Endothelial cell of umbilical vein (primary cell): ENCODE data around the gene ADIPOR2. TPM values are rescaled to one million over a fixed set of nuclear protein-coding genes. Genes with fewer than 3 reads are reported as not detected.

Source experiments
- BruUV-seq: library from RNA; stranded (reverse); fragments of 400-500 nt; replicated peaks from 2 replicates; lab custom pipeline; 2021; lab: Mats Ljungman, UMichigan
- CTCF ChIA-PET: fragments of 300-600, 350-600 bp; sonication (Branson Sonifier 250); formaldehyde crosslinking; loops from one replicate; lab custom pipeline; 2021; ENCODE audit warnings: antibody characterized with exemption, inconsistent platforms; lab: Charles Lee
- POLR2A ChIA-PET: fragments of 300-600, 350-600 bp; sonication (Branson Sonifier 250); formaldehyde crosslinking; loops from one replicate; lab custom pipeline; 2021; ENCODE audit warnings: antibody characterized with exemption, inconsistent platforms; lab: Charles Lee
- DNase-seq: peaks from one replicate; pipeline ENCODE4 v3.0.0-alpha.2; 2011; ENCODE audit warnings: low read depth, low spot score
- FAIRE-seq: peaks from 2 replicates; lab custom pipeline; 2011; peaks lifted over from hg19 to GRCh38; lab: Jason Lieb, UNC
- H2AFZ ChIP-seq: 2 replicates; pipeline ENCODE4 v1.6.0; 2012; ENCODE audit warnings: low read depth, low read length, control low read depth, inconsistent platforms
- H3K27ac ChIP-seq: 2 replicates; pipeline ENCODE4 v1.5.1; 2011; ENCODE audit warnings: low read depth, mild to moderate bottlenecking, control low read depth, low read length, moderate library complexity; ENCODE audit not compliant: insufficient read depth
- H3K27me3 ChIP-seq, 2 experiments: 2 replicates each; pipeline versions ENCODE4 v1.6.0 to v1.6.1; 2011; ENCODE audit warnings: low read length in 2 of 2, mixed read lengths in 1 of 2; ENCODE audit not compliant: control insufficient read depth in 2 of 2, insufficient read depth in 2 of 2
- H3K36me3 ChIP-seq, 2 experiments: 2 replicates in 1 of 2; 3 replicates in 1 of 2; pipeline ENCODE4 v1.5.1; 2011; ENCODE audit warnings: low read length in 2 of 2, mild to moderate bottlenecking in 1 of 2, moderate library complexity in 1 of 2; ENCODE audit not compliant: control insufficient read depth in 2 of 2, insufficient read depth in 2 of 2; ENCODE audit errors: extremely low read depth in 1 of 2
- H3K4me1 ChIP-seq: 3 replicates; pipeline ENCODE4 v1.5.1; 2011; ENCODE audit warnings: mild to moderate bottlenecking, low read length; ENCODE audit not compliant: control insufficient read depth, insufficient read depth; ENCODE audit errors: extremely low read depth
- H3K4me2 ChIP-seq: 2 replicates; pipeline ENCODE4 v1.6.1; 2011; ENCODE audit warnings: low read length, control low read depth, mixed read lengths; ENCODE audit not compliant: insufficient read depth
- H3K4me3 ChIP-seq, 3 experiments: fragments of 200-600 bp in 1 of 3; sonication (generic), shearing (Covaris generic) in 1 of 3; replicated peaks in 1 of 3; 2 replicates each; pipeline ENCODE4 v1.5.1; 2011 to 2016; ENCODE audit warnings: control low read depth in 3 of 3, low read length in 3 of 3, mild to moderate bottlenecking in 2 of 3, inconsistent platforms in 1 of 3, low read depth in 1 of 3, moderate library complexity in 1 of 3; ENCODE audit not compliant: insufficient read depth in 1 of 3
- H3K79me2 ChIP-seq: 2 replicates; pipeline ENCODE4 v1.6.0; 2012; ENCODE audit warnings: low read length, inconsistent platforms; ENCODE audit not compliant: control insufficient read depth, insufficient read depth
- H3K9ac ChIP-seq: replicated peaks from 2 replicates; pipeline ENCODE3; 2011; ENCODE audit warnings: low read length, control low read depth; ENCODE audit not compliant: insufficient read depth; ENCODE audit errors: extremely low read depth
- H3K9me1 ChIP-seq: replicated peaks from 3 replicates; pipeline ENCODE4 v1.6.0; 2011; ENCODE audit warnings: mild to moderate bottlenecking, low read length; ENCODE audit not compliant: control insufficient read depth, insufficient read depth; ENCODE audit errors: extremely low read depth
- H3K9me3 ChIP-seq: replicated peaks from 2 replicates; pipeline ENCODE4 v1.5.1; 2012; ENCODE audit warnings: low read length, inconsistent platforms; ENCODE audit not compliant: control insufficient read depth, insufficient read depth
- H4K20me1 ChIP-seq: replicated peaks from 2 replicates; pipeline ENCODE3; 2011; ENCODE audit warnings: mild to moderate bottlenecking, low read length; ENCODE audit not compliant: control insufficient read depth, insufficient read depth; ENCODE audit errors: extremely low read depth
- CTCF ChIP-seq, 2 donors: IDR thresholded peaks; 1 replicate in 1 of 2; 2 replicates in 1 of 2; pipeline ENCODE4 v1.5.1; 2011; ENCODE audit warnings: low read length in 2 of 2, mild to moderate bottlenecking in 2 of 2, moderate library complexity in 2 of 2, control low read depth in 1 of 2, inconsistent platforms in 1 of 2, low read depth in 1 of 2; ENCODE audit not compliant: insufficient read depth in 1 of 2; ENCODE audit errors: extremely low read depth in 1 of 2
- EZH2 ChIP-seq: IDR thresholded peaks from 2 replicates; pipeline ENCODE4 v1.6.1; 2012; ENCODE audit warnings: borderline replicate concordance, low read depth, mild to moderate bottlenecking, moderate library complexity, low read length, inconsistent platforms; ENCODE audit not compliant: severe bottlenecking
- FOS ChIP-seq: IDR thresholded peaks from 2 replicates; pipeline ENCODE4 v1.6.1; 2011; ENCODE audit warnings: mild to moderate bottlenecking, low read length, moderate library complexity, borderline replicate concordance; ENCODE audit not compliant: insufficient read depth
- GATA2 ChIP-seq: IDR thresholded peaks from 2 replicates; pipeline ENCODE4 v1.7.0; 2011; ENCODE audit warnings: low read depth, mild to moderate bottlenecking, moderate library complexity, mixed read lengths, low read length; ENCODE audit not compliant: insufficient read length, insufficient read depth
- JUN ChIP-seq: IDR thresholded peaks from 2 replicates; pipeline ENCODE4 v1.6.1; 2011; ENCODE audit warnings: borderline replicate concordance, low read depth; ENCODE audit not compliant: insufficient read length, insufficient read depth
- MAX ChIP-seq: IDR thresholded peaks from 2 replicates; pipeline ENCODE4 v1.6.1; 2011; ENCODE audit not compliant: insufficient read depth, insufficient read length
- MYC ChIP-seq: IDR thresholded peaks from one replicate; pipeline ENCODE4 v1.6.1; 2011; ENCODE audit warnings: mild to moderate bottlenecking, low read depth, low read length
- POLR2A ChIP-seq: IDR thresholded peaks from 2 replicates; pipeline ENCODE4 v1.6.1; 2012; ENCODE audit warnings: low read depth, mild to moderate bottlenecking, control low read depth, low read length
- POLR2AphosphoS5 ChIP-seq: IDR thresholded peaks from 2 replicates; pipeline ENCODE4 v1.6.1; 2012; ENCODE audit warnings: low read depth, mild to moderate bottlenecking, control low read depth, low read length, moderate library complexity; ENCODE audit not compliant: insufficient read depth
- dilution Hi-C: fragments of 300-500 bp; cut with MboI; formaldehyde crosslinking; loops from one replicate; pipeline ENCODE4 v1.15.0; 2019; ENCODE audit warnings: low sequenced_read_pairs; ENCODE audit not compliant: extremely low pct_ligation_motif_present
- intact Hi-C: fragments of 100-400 bp; cut with micrococcal nuclease; formaldehyde crosslinking; loops from one replicate; pipeline ENCODE4 v1.10.0; 2022
- polyA plus RNA-seq, 4 experiments: library from polyadenylated mRNA; depleted of rRNA in 3 of 4; stranded (reverse) in 3 of 4; unstranded in 1 of 4; fragments of >200 nt; gene quantifications; 2 replicates each; pipeline versions ENCODE4 v1.2.1 to v1.2.3, GENCODE V29; 2011 to 2012; ENCODE audit warnings: missing spikeins in 1 of 4
- total RNA-seq: library from RNA; stranded (reverse); gene quantifications from 2 replicates; pipeline ENCODE4 v1.2.3, GENCODE V29; 2021

ADIPOR2 gene
- total and polyA plus RNA-seq, 2 donors (not counting 3 experiments of a cell fraction or from before 2014, with no cell fraction given) = 22.5 to 57.3 TPM

GRCh38 chr12:1663440-1664132, 27.3 kb upstream of the ADIPOR2 start:
- DNase-seq = no peak
- intact Hi-C loops = no loop called here
- Histone ChIP-seq H4K20me1 (no peaks in the 10 kb centered on the region), H3K4me1 (peaks cover 16% of the 10 kb centered on the region), H3K9me1 (no peaks in the 10 kb centered on the region), H3K36me3 (no peaks in the 10 kb centered on the region), H3K4me3 (no peak overlapping the region), H2AFZ (no peak overlapping the region), H3K9ac (no peak overlapping the region), H3K27me3 (no peaks in the 10 kb centered on the region), H3K9me3 (no peaks in the 10 kb centered on the region), H3K27ac (no peak overlapping the region), H3K4me2 (no peak overlapping the region), H3K79me2 (no peaks in the 10 kb centered on the region)
- no peak for FAIRE-seq
- dilution Hi-C loops = no loop called here
- CTCF ChIA-PET = interaction anchor here (0.7 kb wide), 1 partner anchor 128 kb away, joined by 3 read pairs; no protein-coding TSS in a partner anchor
- POLR2A ChIA-PET = no interaction called here
- no peak for TF ChIP-seq JUN
- TF ChIP-seq FOS = no peak
- TF ChIP-seq MYC = no peak
- no TSS peak for BruUV-seq

- no peaks in the 10 kb centered on the region for H3K27me3 ChIP-seq
- no peak overlapping the region for H2AFZ ChIP-seq
- no peaks in the 10 kb centered on the region for H3K9me1 ChIP-seq
- FAIRE-seq (no peak), DNase-seq (no peak)
- dilution Hi-C loops (no loop called here), intact Hi-C loops (no loop called here)
- ChIA-PET POLR2A (no interaction called here), CTCF (interaction anchor here (1.5 kb wide), 1 partner anchor 126 kb away, joined by 11 read pairs; no protein-coding TSS in a partner anchor)
- TF ChIP-seq MAX (no peak), MYC (no peak), CTCF (IDR thresholded peaks at IDR 0.05; ENCODE audit: extremely low read depth in 1 of 2, insufficient read depth in 1 of 2, low read depth in 1 of 2, low read length in 2 of 2) (no peak), POLR2A (no peak), JUN (no peak), FOS (no peak), POLR2AphosphoS5 (no peak), EZH2 (no peak), GATA2 (no peak)
- peaks cover 13% of the 10 kb centered on the region for H3K4me1 ChIP-seq
- H3K36me3 ChIP-seq = no peaks in the 10 kb centered on the region
- no TSS peak for BruUV-seq
- H4K20me1 ChIP-seq = no peaks in the 10 kb centered on the region
- H3K4me2 ChIP-seq = no peak overlapping the region
- H3K4me3 ChIP-seq = no peak overlapping the region
- H3K79me2 ChIP-seq = no peaks in the 10 kb centered on the region
- no peaks in the 10 kb centered on the region for H3K9me3 ChIP-seq
- H3K9ac ChIP-seq = no peak overlapping the region
- no peak overlapping the region for H3K27ac ChIP-seq
Observed at GRCh38 chr12:1665366-1665765, 25.5 kb upstream of the ADIPOR2 start.
